Bronchial epithelial cell (primary cell): ENCODE results near the gene NAB1. TPM values are rescaled to one million over a fixed set of nuclear protein-coding genes. Genes with fewer than 3 reads are reported as not detected.

Experiments
- DNase-seq: peaks from one replicate; pipeline ENCODE4 v3.0.0-alpha.2; 2010; ENCODE audit warnings: low read depth
- FAIRE-seq: peaks from 2 replicates; lab custom pipeline; 2011; peaks lifted over from hg19 to GRCh38; lab: Jason Lieb, UNC
- H3K27me3 ChIP-seq: 2 replicates; pipeline ENCODE4 v1.5.1; 2011; ENCODE audit warnings: low read length; ENCODE audit not compliant: control insufficient read depth, insufficient read depth
- H3K36me3 ChIP-seq: 2 replicates; pipeline ENCODE4 v1.5.1; 2011; ENCODE audit warnings: low read length; ENCODE audit not compliant: control insufficient read depth, insufficient read depth
- H3K4me3 ChIP-seq: 2 replicates; pipeline ENCODE4 v1.5.1; 2011; ENCODE audit warnings: mild to moderate bottlenecking, low read depth, low read length, control low read depth
- total RNA-seq: library from RNA; depleted of rRNA; stranded (reverse); fragments of >200 nt; gene quantifications from 2 replicates; pipeline ENCODE4 v1.2.1, GENCODE V29; 2014
- TF ChIP-seq, protein P1 (sequence below): IDR thresholded peaks from 2 replicates; pipeline ENCODE4 v1.5.1; 2011; ENCODE audit warnings: mild to moderate bottlenecking, moderate library complexity, low read length, control low read depth, inconsistent platforms; ENCODE audit not compliant: insufficient read depth, severe bottlenecking

The NAB1 gene
- total RNA-seq, 1 donor from 2014 or later = 92.4 TPM

DNA sequence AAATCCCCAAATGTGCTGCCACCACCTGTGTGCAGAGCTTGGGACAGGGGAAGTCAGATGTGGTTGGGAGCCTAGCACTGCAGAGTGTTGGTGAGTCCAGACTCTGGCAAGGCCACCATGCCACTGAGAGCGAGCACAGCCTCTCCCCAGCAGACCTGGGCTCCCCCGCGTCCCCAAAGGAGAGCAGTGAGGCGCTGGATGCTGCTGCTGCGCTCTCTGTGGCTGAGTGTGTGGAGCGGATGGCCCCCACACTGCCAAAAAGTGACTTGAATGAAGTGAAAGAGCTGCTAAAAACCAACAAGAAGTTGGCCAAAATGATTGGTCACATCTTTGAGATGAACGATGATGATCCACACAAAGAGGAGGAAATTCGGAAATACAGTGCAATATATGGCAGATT, 10.7 kb downstream of the NAB1 start:
- TF ChIP-seq, protein P1, sequence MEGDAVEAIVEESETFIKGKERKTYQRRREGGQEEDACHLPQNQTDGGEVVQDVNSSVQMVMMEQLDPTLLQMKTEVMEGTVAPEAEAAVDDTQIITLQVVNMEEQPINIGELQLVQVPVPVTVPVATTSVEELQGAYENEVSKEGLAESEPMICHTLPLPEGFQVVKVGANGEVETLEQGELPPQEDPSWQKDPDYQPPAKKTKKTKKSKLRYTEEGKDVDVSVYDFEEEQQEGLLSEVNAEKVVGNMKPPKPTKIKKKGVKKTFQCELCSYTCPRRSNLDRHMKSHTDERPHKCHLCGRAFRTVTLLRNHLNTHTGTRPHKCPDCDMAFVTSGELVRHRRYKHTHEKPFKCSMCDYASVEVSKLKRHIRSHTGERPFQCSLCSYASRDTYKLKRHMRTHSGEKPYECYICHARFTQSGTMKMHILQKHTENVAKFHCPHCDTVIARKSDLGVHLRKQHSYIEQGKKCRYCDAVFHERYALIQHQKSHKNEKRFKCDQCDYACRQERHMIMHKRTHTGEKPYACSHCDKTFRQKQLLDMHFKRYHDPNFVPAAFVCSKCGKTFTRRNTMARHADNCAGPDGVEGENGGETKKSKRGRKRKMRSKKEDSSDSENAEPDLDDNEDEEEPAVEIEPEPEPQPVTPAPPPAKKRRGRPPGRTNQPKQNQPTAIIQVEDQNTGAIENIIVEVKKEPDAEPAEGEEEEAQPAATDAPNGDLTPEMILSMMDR = no peak
- peaks cover 7% of the 10 kb centered on the region for H3K36me3 ChIP-seq
- no peak for FAIRE-seq
- H3K4me3 ChIP-seq = no peak overlapping the region
- no peak for DNase-seq
- H3K27me3 ChIP-seq = no peaks in the 10 kb centered on the region

DNA sequence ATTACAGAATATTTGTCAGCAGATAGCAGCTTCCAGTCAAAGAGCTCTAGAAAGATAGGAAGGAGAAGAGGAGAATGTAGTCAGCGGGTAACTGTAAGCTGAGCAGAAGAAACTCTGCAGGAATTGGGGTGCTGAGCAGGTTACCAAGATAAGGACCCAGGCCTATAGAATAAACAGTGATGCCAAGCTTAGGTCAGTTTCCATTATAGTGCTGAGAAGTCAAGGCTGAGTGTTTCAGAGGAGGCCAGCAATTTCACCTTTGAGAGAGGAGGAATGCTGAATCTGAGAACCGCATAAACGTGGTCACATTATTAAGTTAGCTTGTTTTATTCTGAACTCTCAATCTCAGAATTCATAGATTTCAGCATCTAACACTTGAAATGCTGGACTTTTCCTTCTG, 13.9 kb downstream of the NAB1 start:
- TF ChIP-seq, protein P1 = no peak
- no peaks in the 10 kb centered on the region for H3K27me3 ChIP-seq
- H3K36me3 ChIP-seq = peaks cover 7% of the 10 kb centered on the region
- DNase-seq (no peak), FAIRE-seq (no peak)
- no peak overlapping the region for H3K4me3 ChIP-seq

DNA sequence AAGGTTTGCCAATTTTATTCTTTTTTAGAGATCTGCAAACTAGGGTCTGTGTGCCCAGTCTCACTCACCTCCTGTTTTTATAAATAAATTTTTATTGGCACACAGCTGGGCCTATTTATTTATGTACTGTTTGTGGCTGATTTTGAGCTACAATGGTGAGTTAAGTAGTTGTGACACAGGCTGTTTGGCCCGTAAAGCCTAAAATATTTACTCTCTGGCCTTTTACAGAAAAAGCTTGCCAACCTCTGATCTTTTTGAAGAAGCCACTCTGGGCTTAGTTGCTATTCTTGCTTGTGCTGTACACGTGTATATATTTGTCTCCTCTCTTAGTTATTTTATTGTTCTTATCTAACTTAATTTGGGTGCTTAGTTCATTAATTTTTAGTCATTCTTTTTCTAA, 14.5 kb downstream of the NAB1 start:
- Histone ChIP-seq H3K36me3 (peaks cover 7% of the 10 kb centered on the region), H3K4me3 (no peak overlapping the region), H3K27me3 (no peaks in the 10 kb centered on the region)
- DNase-seq (no peak), FAIRE-seq (no peak)
- TF ChIP-seq, protein P1 = no peak

DNA sequence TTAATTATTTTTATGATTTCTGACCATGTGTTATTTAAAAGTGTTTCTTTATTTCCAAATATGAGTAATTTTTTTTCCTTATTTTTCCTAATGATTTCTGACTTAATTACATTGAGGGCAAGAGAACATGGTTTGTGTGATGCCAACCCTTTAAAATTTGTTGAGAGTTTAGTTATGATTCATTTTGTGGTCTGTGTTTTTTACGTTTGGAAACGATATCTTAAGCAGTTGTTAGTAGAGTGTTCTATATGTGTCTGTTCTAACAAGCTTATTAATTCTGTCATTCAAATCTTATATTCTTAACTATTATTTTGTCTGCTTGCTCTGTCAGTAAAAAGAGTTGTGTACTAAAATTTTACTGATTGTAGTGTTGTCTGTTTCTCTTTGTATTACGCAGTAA, 15.0 kb downstream of the NAB1 start:
- TF ChIP-seq, protein P1 = no peak
- H3K4me3 ChIP-seq = no peak overlapping the region
- DNase-seq (peak; percentile 18), FAIRE-seq (no peak)
- no peaks in the 10 kb centered on the region for H3K27me3 ChIP-seq
- peaks cover 7% of the 10 kb centered on the region for H3K36me3 ChIP-seq

DNA sequence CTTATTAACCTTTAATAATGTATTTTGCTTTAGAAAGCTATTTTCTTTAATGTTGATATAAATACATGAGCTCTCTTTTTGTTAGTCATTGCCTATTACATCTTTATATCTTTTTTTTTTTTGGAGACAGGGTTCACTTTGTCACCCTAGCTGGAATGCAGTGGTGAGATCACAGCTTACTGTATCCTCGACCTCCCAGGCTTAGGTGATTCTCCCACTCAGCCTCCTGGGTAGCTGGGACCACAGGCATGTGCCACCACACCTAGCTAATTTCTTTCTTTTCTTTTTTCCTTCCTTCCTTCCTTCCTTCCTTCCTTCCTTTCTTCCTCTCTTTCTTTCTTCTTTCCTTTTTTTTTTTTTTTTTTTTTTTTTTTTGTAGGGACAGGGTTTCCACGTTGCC, 15.4 kb downstream of the NAB1 start:
- TF ChIP-seq, protein P1 = no peak
- Histone ChIP-seq H3K27me3 (no peaks in the 10 kb centered on the region), H3K36me3 (peaks cover 7% of the 10 kb centered on the region), H3K4me3 (no peak overlapping the region)
- DNase-seq = peak; percentile 21
- FAIRE-seq = no peak

DNA sequence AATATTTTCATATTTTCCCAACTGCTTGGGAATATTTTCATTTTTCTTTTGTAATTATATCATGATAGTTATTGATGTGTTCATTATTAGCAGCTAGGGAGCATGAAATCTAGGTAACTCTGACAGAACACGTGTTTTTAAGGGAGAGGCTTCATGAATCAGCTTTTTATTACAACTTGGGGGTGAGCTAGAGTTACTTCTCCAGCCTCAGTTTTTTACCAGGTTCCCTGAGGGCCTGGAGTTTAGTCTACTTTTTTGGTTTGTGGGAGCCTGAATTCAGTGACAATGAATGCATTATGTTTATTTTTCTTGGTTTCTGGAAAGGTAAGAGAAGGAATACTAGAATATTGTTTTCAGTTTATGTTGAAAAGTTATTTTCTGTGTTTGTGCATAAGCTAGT, 18.0 kb downstream of the NAB1 start:
- Histone ChIP-seq H3K4me3 (no peak overlapping the region), H3K27me3 (no peaks in the 10 kb centered on the region), H3K36me3 (peaks cover 1% of the 10 kb centered on the region)
- DNase-seq (no peak), FAIRE-seq (no peak)
- TF ChIP-seq, protein P1 = no peak
